HG02798 (cell line): Measurements from ENCODE around the gene ARHGEF2.
A peak's percentile ranks its signal among the peaks of the same experiment; 100 is the strongest.
"Not testable (repeated sequence)": the region's sequence is repeated elsewhere in the genome, so short reads cannot be mapped to it uniquely, and the experiment has no call there.

Experiments
- ATAC-seq: cut with Tn5 transposase; IDR thresholded peaks from one replicate; pipeline ENCODE4 v1.9.1; 2021; ENCODE audit warnings: mild to moderate bottlenecking; ENCODE audit not compliant: unreplicated experiment, poor library complexity

ARHGEF2 gene

DNA sequence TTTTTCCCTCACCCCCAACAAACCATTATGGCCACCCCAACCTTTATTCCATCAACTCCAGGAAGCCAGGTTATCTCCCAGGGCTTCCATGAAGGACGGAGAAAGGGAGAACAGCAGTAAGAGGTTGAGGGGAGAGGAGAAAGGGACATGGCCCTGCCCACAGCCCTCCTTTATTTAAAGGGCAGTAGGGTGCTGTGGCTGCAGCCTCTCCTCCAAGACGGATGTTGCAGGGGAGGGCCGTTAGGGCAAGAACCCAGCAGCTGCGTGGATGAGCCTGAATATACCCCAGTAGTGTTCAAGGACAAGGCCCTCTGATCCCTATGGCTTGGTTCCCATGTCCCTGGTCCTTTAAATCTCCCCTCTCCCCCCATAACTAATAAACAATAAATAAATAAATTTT, 31.1 kb downstream of the ARHGEF2 start:
- no peak for ATAC-seq

DNA sequence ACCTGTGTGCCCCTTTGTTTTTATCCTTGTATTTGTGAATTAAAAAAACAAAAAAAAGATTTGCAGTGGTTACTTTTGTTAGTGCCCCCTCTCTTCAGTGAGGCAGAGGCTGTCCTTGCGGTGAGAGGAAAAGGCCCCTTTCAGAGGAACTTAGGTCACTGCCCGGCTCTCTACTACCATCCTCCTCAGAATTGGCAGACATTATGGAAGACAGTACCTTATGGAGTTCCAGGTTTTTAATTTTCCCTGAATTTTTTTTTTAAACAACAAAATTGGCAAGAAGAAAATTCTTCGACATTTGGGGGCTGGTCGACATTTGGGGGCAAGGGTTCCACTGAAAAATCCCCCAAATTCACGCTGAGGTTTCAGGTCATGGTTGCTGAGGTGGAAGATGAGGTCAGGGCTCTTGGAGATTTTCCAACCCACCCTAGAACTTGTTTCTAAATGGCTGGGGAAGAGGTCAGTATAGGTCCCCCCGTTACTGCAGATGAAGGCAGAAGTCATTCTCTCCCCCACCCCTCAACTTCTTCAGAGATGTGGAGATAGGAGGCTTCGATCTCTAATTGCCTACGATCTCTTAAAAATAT, 31.6 kb downstream of the ARHGEF2 start:
- no peak for ATAC-seq

DNA sequence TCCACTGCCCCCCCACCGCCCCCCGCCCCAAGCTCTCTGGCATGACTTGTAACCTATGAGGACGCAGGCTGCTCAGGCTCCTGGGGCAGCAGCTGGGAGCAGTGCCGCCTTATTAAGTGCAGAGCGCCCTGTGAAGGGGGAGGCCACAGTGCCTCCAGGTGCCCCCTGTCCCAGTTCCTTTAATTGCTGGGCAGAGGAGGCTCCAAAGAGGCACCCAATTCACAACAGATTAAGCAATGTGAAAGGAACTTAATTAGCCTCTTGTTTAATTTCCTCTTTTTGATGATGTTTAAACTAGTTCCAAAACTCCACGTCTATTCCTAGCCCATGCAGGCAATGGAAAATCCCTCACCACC, 33.9 kb downstream of the ARHGEF2 start:
- no peak for ATAC-seq

DNA sequence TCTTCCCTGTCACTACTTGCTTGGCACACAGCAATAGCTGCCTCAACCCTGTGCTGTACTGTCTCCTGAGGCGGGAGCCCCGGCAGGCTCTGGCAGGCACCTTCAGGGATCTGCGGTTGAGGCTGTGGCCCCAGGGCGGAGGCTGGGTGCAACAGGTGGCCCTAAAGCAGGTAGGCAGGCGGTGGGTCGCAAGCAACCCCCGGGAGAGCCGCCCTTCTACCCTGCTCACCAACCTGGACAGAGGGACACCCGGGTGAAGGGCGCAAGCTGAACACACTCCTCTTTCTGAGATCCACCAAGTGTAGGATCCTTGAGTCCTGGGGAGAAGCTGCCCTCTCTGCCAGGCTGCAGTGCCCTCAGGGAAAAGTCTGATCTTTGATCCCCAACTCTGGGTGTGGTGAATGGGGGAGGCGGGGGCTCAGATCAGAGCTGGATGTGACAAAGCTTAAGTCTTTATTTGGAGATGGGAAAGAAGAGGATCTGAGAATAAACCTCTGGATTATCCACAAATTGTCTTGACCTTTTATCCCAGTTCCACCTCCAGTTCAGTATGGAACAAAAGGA, 35.7 kb downstream of the ARHGEF2 start:
- ATAC-seq, result no peak

DNA sequence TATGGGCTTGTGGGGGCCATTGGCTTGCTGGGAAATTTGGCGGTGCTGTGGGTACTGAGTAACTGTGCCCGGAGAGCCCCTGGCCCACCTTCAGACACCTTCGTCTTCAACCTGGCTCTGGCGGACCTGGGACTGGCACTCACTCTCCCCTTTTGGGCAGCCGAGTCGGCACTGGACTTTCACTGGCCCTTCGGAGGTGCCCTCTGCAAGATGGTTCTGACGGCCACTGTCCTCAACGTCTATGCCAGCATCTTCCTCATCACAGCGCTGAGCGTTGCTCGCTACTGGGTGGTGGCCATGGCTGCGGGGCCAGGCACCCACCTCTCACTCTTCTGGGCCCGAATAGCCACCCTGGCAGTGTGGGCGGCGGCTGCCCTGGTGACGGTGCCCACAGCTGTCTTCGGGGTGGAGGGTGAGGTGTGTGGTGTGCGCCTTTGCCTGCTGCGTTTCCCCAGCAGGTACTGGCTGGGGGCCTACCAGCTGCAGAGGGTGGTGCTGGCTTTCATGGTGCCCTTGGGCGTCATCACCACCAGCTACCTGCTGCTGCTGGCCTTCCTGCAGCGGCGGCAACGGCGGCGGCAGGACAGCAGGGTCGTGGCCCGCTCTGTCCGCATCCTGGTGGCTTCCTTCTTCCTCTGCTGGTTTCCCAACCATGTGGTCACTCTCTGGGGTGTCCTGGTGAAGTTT, 36.4 kb downstream of the ARHGEF2 start:
- ATAC-seq, result no peak

DNA sequence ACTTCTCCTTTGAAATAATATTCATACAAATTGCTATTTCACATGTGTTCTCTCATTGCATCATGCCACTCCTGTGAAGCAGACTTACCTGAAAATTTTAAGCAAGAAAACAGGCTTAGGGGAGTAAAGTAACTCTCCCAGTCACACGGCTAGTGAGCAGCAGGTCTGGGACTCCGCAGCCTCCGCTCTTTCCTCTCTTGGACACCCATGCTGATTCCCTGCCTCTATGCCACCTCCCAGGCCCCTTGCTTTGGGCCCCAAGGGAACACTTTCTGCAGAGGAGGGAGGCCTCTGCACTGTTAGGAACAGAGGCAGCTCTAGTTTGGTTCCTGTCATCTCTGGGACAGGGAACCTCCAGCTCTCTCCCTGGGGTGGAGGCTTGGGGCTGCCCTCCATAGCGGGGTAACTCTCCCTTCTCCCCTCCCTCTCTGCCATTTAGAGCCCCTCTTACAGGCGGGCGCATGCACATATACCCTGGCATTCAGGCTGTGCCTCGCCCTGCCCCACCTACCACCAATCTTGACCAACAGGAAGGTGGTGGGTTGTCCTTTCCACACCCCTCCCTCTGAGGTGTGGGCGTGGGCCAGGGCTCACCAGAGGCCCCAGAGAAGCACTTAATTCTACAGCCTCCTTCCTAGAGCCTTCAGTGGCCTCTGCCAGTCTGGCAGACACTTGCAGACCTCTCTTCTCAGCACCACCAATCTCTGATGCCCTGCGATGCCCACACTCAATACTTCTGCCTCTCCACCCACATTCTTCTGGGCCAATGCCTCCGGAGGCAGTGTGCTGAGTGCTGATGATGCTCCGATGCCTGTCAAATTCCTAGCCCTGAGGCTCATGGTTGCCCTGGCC, 37.1 kb downstream of the ARHGEF2 start, which contains the start of gene RXFP4:
TSS of gene RXFP4 (plus strand) at position 646 of the 852 bp plus-strand sequence. CDS start at position 718, 72 bp downstream.
- ATAC-seq, result no peak

DNA sequence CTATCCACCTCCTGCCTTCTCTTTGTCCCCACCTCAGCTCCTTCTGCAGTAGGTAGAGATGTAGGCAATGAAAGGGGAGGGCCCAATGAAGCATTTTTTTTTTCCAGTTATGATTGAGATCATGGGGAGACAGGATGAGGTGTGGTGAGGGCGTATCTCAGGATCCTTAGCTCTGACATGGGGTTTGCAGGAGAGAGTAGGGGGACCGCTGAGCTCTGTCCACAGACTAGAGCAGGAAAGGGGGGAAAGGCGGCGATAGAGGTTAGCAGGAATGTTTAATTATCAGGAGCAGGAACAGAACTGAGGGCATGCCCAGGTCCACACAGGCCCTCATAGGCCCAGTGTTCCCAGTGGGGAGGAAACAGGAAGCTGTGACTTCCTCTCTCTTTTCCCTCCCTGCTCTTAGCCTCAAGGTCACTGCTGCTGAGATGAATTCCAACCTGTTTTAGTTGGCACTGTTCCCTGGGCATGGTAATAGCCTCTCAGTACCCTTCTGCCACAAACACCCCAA, 37.8 kb downstream of the ARHGEF2 start:
- ATAC-seq, result no peak

DNA sequence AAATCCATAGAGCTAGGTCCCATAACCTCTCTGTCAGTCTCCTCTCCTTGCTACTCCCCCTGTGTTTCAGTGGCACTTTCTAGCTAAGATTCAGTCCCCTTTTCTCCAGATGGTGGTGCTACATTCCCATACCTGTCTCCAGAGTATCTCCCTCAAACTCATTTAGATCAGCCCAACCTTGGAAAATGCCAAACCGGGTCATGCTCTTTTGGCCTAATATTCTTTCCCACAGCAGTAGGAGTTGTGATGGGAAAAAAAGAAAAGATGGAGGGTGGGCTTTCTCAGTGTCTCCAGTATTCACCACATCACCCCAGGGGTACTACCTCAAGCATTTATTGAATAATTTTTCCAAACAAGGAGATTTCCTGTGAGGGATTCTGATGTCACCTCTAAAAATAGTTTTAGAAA, 40.1 kb downstream of the ARHGEF2 start:
- no peak for ATAC-seq

DNA sequence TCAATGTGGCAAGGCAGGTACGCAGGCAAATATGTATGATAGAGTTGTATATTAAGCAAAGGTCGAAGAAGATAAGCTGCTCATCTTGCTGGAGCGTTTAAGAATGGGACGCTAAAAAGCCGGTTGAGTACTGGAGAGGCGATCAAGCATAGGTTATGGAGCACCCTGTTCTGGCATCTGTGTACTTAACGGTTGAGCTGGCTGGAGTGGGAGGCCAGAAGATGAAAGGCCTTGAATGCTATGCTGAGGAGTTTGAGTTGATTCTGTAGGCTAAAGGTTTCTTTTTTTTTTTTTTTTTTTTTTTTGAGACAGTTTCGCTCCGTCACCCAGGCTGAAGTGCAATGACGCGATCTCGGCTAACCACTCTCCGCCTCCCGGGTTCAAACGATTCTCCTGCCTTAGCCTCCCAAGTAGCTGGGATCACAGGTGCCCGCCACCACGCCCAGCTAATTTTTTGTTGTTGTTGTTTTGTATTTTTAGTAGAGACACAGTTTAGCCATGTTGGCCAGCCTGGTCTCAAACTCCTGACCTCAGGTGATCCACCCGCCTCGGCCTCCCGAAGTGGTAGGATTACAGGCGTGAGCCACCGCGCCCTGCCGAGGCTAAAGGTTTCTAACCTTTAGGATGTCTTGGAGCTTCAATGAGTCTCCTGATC, 43.3 kb downstream of the ARHGEF2 start:
- no peak for ATAC-seq

DNA sequence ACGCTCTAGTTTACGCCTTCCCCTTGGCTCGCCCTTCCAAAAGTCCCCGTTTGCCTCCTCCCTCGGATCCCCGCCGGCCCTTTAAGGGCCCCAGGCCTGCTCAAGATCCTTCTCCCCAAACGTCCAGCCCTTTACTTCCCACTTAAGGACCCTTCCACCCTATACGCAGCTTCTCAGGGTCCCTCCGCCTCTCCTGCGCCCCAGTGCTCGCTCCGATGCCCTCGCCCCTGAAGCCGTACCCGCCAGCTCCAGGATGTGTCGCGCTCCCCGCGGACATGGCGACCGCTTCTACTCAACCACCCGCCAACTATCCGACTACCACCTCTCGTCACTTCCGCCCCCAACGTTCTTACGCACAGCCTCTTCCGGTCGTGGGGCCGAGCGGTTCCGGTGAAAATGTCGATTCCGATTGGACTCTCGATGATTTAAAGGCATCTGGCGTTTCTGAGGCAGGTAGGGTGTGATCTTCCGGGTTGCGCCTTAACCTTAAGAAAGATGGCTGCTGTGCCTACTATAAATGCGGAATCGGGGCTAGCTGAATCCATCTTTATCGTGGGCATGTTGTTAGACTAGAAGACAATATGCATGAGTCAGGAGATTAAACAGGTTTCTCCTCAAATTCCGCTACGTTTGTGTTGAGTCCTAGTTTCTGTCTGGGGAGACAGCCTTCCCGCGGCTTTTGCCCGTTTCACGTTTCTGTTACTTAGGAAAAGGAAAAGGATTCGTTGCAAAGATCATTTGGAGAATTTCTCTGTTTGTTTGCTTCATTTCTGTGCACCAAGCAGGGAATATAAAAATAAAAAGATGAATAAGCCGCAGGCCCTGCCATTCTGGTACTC, 44.0 kb downstream of the ARHGEF2 start, which contains the start of gene KHDC4:
TSS of gene KHDC4 (minus strand) at position 317 of the 839 bp plus-strand sequence. CDS start at position 277, 40 bp downstream.
- peak; percentile 96 for ATAC-seq

DNA sequence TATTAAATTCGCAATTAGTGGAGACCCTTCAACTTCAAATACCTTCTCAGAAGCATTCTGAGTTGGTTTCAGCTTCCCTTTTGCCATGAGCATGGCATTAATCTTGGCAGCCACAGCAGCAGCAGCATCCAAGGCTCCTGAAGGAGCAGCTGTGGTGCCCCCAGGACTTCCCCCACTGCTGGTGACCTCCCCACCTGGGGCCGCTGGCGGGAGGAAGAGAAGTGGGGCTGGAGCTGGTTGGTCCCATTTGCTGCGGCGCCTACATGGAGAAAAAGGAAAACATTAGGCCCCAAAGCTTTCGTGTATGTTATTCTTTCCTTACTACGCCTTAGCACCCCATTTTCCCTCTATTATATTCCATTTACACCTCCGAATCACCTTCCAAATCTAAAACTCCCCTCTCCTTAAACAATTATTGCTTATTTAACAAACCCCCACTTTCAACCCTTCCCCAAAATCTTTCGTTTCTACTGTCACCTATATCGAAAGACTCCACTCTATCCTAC, 44.7 kb downstream of the ARHGEF2 start:
- no peak for ATAC-seq

DNA sequence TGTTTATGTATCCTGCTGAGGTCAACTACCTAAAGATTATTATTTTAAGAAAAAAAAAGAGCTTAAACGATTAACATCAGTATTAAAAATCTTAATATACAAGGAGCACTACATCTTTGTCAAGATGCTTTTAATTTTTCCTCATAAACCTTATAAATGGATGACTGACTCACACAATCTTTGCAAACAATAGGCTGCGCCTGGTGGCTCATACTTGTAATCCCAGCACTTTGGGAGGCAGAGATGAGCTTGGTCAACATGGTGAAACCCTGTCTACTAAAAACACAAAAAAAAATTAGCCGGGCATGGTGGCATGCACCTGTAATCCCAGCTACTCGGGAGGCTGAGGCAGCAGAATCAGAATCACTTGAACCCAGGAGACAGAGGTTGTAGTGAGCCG, 45.9 kb downstream of the ARHGEF2 start:
- no peak for ATAC-seq

DNA sequence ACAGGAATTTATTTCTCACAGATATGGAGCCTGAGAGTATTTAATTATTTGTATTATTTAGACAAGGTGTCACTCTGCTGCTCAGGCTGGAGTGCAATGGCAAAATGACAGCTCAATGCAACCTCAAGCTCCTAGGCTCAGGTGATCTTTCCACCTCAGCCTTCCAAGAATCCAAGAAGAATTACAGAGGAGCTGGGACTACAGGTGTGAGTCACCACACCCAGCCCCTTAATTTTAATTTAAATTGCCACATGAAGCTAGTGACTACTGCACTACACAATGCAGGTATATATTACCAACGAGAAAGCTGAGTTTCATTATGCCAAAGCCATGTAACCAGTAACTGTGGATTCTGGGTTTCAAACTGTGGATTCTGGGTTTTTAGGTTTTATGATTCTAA, 46.3 kb downstream of the ARHGEF2 start:
- ATAC-seq, result no peak

DNA sequence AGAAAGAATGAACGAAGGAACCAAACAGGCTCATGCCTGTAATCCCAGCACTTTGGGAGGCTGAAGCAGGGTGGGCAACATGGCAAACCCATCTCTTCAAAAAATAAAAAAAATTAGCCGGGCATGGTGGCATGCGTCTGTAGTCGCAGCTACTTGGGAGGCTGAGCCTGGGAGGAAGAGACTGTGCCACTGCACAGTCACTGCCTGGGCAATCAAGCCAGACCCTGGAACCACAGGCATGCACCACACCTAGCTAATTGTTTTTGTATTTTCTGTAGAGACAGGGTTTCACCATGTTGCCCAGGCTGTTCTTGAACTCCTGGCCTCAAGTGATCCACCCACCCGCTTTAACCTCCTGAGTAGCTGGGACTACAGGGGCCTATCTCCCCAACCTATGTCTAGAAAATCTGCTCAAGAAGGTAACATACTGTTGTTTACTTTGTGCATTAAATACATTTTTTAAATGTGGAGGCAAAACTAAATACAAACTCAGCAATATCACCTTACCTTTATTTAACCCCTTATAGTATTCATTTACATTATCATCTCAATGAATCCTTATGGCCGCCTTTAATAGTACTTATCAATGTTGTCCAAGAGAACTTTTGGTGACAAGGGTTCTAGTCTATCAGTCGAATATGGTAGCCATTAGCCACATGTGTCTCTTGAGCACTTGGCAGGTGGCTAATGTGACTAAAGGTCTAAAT, 46.9 kb downstream of the ARHGEF2 start:
- ATAC-seq, result no peak

DNA sequence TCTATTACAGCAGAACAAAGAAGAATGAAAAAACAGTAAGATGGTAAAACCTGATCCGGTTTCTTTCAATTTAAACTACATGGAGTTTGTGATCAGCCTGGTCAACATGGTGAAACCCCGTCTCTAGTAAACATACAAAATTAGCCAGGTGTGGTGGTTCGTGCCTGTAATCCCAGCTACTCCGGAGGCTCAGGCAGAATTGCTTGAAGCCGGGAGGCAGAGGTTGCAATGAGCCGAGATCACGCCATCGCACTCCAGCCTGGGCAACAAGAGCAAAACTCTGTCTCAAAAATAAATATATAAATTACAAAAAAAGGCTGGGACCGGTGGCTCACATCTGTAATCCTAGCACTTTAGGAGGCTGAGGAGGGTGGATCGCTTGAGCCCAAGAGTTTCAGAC, 47.6 kb downstream of the ARHGEF2 start:
- not testable (repeated sequence) for ATAC-seq

DNA sequence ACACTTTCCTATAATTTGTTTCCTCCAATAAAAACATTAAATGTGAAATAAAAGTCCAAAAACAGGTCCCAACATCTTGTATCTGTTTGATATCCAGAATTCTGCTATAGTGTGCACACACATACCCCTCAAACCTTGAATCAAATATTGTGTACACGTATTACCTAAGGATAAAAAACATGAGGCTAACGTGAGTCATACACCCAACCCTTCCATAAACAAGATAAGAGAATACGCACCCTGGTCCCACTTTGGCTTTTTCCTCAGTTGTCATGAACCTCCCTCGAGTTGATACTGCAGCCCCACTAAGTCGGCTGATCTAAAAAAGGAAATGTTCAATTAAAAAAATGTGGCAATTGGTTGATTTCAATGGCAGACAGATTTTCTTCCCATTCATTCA, 49.3 kb downstream of the ARHGEF2 start:
- no peak for ATAC-seq

DNA sequence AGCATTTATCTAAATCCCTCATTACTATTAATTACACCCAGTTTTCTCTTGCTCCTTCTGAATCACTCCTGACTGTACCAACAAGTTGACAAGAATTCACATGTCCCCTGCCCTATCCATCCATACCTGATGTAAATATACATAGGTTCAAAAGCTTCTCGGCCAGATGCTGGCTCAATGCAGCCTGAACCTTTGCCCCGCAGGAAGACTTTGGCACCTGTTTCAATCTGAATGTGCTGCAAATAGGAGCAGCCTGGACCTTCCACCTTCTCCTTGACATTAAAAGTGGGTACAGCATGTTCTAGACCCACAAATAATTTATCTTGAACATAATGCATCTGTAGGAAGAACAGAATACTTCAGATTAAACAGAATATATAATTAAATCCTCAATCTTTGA, 52.8 kb downstream of the ARHGEF2 start:
- no peak for ATAC-seq

DNA sequence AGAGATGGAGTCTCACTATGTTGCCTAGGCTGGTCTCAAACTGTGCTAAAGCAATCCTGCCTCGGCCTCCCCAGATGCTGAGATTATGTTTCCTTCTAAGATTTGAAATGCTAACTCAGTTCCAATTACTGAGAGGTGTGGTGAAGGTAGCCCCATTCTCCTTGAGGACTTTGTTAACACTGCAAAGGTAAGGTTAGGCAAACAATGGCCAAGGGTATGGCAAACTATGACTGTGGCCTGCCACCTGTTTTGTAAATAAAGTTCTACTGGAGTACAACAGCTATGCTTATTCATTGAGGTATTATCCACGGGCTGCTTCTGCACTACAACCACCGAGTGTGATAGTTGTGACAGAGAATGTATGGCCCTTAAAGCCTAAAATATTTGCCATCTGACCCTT, 57.6 kb downstream of the ARHGEF2 start:
- ATAC-seq, result no peak

DNA sequence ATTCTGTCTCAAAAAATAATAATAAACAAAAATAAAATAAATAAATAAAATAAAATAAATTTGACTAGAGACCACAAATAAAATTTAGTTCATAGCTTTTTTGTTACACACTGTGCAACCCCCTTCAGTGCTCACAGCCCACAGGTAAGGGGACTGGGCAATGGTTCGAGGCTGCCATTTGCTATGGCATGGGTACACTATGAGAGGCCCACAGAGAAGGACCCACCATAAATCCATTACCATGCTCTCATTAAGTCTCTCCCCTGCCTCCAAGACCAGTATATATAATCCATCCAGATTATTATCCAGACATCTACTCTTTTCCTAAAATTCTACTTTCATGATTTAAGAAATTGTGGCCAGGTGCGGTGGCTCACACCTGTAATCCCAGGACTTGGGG, 58.5 kb downstream of the ARHGEF2 start:
- ATAC-seq, result no peak
